Right hindlimb (tissue), 1 donor: Measurements from ENCODE around the gene CD300LF.

Experiments used
- DNase-seq: peaks from one replicate; pipeline ENCODE4 v3.0.0-alpha.2; 2018

The CD300LF gene

GRCh38 chr17:74682471-74683190 lies 30.1 kb downstream of the CD300LF start:
- no peak for DNase-seq

DNA sequence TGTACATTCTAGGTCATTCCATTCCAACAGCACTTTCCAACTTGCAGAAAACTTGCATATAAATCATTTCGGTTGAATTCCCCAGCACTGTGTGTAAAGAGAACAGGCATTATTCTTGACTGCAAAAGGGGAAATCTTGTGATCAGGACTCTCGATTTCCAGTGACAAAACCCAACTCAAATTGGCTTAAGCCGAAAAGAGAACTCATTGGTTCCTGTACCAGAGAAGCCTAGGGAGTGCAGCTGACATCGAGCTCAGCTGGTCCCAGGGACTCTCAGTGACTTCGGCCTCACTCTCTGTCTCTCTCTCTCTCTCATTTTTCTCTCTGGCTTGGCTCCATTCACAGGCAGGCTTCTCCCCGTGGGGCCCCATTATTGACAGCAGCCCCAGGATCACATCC lies 30.7 kb downstream of the CD300LF start:
- DNase-seq, result no peak

GRCh38 chr17:74680941-74681340 lies 31.8 kb downstream of the CD300LF start:
- no peak for DNase-seq

DNA sequence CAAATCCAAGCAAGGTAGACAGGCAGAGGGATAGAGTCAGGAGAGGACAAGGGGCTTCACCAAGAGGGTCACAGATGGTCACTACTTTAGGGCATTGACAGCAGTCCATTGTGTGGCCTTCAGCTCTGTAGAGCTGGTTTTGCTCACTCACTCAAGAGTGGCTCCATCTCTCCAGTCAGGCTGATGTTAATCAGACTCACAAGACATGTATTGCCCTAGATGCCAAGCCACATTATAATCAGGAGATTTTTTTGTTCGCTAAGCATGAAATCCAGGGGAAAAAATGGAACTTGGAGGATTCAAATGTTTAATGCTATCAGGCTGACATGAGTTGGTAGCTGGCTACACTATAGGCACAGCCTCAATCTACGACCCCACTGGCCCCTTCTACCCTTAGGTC lies 32.5 kb downstream of the CD300LF start:
- no peak for DNase-seq

GRCh38 chr17:74679374-74679773 lies 33.3 kb downstream of the CD300LF start:
- DNase-seq, result no peak

DNA sequence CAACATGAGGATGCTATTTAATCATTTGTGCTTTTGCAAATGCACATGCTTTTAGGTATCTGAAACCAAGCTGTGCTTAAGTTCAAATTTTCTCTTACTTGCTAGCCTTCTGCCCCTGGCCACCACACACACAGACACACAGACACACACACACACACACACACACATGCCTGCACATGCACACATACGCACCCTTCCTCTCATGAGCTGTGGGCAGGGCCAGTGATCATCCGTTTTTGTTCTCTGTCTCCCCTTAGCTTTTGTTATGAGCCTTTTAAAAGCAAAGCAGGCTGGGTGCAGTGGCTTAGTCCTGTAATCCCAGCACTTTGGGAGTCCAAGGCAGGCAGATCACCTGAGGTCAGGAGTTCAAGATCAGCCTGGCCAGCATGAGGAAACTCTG lies 34.2 kb downstream of the CD300LF start:
- no peak for DNase-seq

DNA sequence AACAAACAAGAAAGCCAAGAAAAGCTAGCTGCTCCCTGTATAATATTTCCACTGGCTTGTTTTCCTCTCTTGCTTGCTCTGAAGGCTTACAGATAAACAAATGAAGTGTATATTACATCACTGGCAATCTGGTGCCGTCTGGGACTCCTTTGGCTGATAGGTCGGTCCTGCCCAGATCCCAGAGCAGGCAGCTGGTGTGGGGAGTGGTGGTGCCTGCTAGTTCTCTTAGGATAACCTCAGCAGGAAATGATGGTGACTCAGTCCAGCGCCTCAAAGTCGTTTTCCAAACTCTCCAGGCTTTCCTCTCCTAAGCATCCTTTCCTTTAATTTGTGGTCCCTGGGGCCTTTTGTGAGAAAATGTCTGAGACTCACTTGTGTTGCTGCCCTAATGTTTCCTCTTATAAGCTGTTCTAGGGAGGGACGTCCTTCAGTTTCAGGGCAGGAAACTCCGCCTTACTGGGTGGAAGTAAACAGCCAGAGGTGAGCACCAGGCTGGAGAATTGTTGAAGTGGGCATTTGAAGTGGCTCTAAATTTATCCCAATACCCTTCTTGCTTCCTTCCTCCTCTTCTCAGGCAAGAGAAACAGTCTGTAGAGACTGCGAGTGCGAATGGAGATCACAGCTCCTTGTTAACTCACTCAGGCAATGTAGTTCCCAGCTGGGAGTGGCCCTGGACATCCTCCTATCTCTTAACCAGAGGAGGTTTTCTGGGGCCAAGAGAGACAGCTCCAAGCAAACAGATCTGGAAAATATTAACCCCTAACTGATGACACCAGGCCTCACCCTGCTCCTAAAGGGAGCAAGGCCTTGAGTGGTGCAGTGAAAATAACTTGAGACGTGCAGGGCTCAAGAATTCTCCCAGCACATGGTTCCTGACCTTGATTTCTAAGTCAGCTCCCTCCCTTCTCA lies 34.9 kb downstream of the CD300LF start:
- no peak for DNase-seq

GRCh38 chr17:74671031-74671771 lies 41.5 kb downstream of the CD300LF start:
- DNase-seq, result peak; percentile 86

GRCh38 chr17:74670329-74670728 lies 42.4 kb downstream of the CD300LF start:
- DNase-seq, result no peak

GRCh38 chr17:74663561-74663960 lies 49.2 kb downstream of the CD300LF start:
- no peak for DNase-seq

DNA sequence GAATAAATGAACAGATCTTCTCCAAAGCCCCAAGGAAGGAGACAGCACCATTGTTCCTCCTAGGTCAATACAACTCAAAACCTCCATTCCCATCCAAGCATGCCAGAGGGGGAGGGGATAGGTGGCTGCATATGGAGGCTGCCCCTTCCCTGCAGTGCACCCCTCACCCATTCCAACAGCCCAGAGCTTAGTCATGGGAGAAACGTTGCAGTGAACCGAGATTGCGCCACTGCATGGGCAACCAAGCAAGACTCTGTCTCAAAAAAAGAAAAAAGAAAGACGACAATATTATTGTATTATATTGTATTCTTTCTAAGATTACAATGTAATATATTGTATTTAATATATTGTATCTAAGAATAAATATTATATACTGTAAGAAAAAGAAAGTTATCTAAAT lies 52.8 kb downstream of the CD300LF start:
- no peak for DNase-seq

- no peak for DNase-seq
Measured at GRCh38 chr17:74658620-74659019, 54.1 kb downstream of the CD300LF start.

- no peak for DNase-seq
Measured at GRCh38 chr17:74654742-74655141, 58.0 kb downstream of the CD300LF start.

DNA sequence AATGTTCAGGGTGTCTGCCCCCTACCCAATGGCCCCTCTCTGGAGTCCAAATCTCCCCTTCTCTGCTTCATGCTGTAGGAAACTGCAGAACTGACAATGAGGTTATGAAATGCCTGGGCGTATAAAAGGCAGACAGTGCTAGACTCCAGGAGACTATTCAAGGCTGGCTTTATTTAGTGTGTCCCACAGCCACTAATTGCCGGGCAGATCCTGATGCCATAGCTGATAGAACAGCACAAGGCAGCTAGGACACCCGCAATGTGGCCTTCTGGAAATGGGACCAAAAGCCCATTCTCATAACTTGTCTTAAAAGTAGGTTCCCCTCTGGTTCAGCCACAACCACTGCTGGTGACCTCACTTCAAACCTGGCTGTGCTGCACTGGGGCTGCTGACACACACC lies 60.7 kb downstream of the CD300LF start:
- DNase-seq, result no peak

GRCh38 chr17:74649909-74650308 lies 62.8 kb downstream of the CD300LF start:
- DNase-seq, result no peak

DNA sequence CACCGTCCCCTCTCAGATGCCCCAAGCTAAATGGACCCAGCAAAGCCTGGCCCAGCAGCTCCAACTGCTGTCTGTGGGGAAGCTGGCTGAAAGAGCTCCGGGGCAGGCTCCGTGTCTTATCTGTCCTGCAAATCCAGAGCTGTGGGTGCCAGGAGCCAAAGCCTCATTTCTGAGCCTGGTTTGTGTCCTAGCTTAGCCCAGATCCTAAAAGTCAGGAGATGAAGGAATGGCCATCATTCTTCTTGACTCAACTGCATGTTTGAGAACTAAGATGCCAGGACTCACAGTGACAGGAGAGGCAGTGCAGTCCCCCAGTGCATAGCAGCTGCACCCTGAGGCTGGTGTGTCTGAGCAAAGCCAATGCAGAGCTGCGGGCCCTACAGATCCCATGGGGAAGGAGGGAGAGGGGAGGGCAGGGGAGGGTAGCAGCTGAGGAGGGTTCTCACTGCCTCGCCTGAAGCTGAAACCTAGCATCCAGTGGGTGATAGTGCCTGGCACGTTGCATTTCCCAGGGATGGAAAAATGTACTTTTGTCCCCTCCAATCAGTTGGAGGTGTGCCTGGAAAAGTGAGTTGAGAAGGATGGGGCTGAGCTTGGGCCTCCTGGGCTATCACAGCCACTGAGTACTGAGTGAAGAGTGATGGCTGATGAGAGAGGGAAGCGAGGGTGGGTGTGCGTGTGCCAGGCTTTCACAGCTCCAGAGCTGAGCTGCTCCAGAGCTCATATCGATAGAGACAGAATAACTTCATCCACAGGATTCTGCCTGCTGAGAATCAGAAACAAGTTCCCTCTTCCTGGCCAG lies 64.7 kb downstream of the CD300LF start:
- no peak for DNase-seq

GRCh38 chr17:74646231-74646630 lies 66.5 kb downstream of the CD300LF start:
- DNase-seq, result no peak

- no peak for DNase-seq
Measured at GRCh38 chr17:74645010-74645409, 67.7 kb downstream of the CD300LF start.

DNA sequence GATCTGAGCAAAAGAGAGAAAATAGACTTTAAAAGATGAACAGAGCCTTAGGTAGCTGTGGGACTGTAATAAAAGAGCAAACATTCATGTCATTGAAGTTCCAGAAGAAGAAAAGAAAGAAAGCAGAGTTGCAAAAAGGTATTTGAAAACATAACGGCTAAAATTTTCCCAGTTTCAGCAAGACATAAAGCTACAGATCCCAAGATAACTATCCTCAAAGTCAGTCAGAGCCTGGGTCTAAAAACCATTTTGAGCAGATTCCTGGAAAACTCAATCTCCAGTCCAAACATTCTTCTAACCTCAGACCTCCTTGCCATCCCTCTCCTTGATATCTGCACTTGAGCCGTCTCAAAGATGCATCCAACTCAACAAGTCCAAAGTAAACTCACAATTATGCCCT lies 68.3 kb downstream of the CD300LF start:
- no peak for DNase-seq
